GM23248 (cell line): ENCODE data around the gene MBD3L5.

Experiments
- EZH2 ChIP-seq: fragments of 200-600 bp; sonication (generic); IDR thresholded peaks from 2 replicates; pipeline ENCODE4 v1.6.1; 2018; ENCODE audit warnings: antibody characterized with exemption, mild to moderate bottlenecking; ENCODE audit not compliant: insufficient read depth, poor library complexity, severe bottlenecking
- EZH2phosphoT487 ChIP-seq: fragments of 200-600 bp; sonication (generic); IDR thresholded peaks from 2 replicates; pipeline ENCODE4 v1.6.1; 2018; ENCODE audit warnings: antibody characterized with exemption, moderate library complexity, mild to moderate bottlenecking, low read depth; ENCODE audit not compliant: insufficient read depth

DNA sequence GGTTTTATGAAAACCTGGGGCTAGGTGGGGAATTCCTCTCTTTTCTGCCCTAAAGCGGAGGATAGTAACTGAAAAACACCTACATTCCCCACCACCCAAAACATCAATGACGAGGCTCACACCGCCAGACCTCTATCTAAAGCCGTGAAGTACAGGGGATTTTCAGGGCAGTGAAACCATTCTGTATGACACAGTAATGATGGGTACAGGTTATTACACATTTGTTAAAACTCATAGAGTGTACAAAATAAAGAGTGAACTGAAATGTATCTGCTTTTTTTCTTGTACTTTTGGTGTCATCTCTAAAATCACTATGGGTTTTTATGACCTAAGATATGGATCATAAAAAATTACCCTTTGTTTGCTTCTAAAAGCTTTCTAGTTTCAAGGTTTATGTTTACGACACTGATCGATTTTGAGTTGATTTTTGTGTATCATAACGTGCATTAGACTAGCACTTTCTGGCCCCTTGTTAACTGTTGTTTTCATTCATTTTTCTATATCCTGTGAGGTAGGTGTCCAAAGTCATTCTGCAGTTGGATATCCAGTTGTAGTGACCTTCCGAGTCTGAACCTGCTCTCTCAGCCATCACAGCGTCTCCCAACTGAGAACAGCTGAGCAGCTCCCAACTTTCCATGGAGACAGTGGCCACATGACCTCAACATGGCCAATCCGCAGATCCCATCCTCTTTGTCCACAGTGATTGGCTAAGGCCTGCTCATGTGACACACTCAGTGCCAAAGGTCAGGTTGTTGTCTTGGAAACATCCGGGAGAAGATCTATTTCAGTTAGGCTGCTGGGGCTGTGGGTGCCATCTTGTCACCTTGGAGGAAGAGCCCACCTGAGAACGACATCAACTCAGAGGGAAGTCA lies 19.4 kb upstream of the MBD3L5 start:
- TF ChIP-seq EZH2 (no peak), EZH2phosphoT487 (no peak)
